CD4-positive, alpha-beta T cell (primary cell): Measurements from ENCODE around the gene GPNMB. TPM values are rescaled to one million over a fixed set of nuclear protein-coding genes. Genes with fewer than 3 reads are reported as not detected.
A peak's percentile ranks its signal among the peaks of the same experiment; 100 is the strongest.

Source experiments
- ATAC-seq: fragments of 200-7000 bp; cut with Tn5 transposase; one replicate; pipeline ENCODE4 v1.10.0; 2022; ENCODE audit warnings: mild to moderate bottlenecking; ENCODE audit not compliant: poor library complexity
- CTCF ChIA-PET: fragments of 350-600 bp; sonication (Branson Sonifier 250); formaldehyde crosslinking; loops from one replicate; lab custom pipeline; 2021; ENCODE audit warnings: antibody characterized with exemption, inconsistent platforms; lab: Charles Lee
- POLR2A ChIA-PET: fragments of 350-600 bp; sonication (Branson Sonifier 250); formaldehyde crosslinking; loops from one replicate; lab custom pipeline; 2021; ENCODE audit warnings: antibody characterized with exemption, inconsistent platforms; lab: Charles Lee
- DNase-seq, 14 experiments: peaks; one replicate each; pipeline ENCODE4 v3.0.0-alpha.2; 2013 to 2020; ENCODE audit warnings: mixed read lengths in 2 of 14
- H3K27ac ChIP-seq, 2 donors: one replicate each; pipeline versions ENCODE4 v1.5.1 to v1.7.0; 2013; ENCODE audit warnings: low read length in 2 of 2, low read depth in 1 of 2, mild to moderate bottlenecking in 1 of 2
- H3K27me3 ChIP-seq, 2 experiments: 1 replicate in 1 of 2; 2 replicates in 1 of 2; pipeline versions ENCODE4 v1.6.1 to v1.7.0; 2013; ENCODE audit warnings: low read length in 2 of 2, control low read depth in 1 of 2, mild to moderate bottlenecking in 1 of 2, moderate library complexity in 1 of 2; ENCODE audit not compliant: insufficient read depth in 2 of 2, control insufficient read depth in 1 of 2
- H3K36me3 ChIP-seq: one replicate; pipeline ENCODE4 v1.6.1; 2013; ENCODE audit warnings: low read length, control low read depth; ENCODE audit not compliant: insufficient read depth
- H3K4me1 ChIP-seq: one replicate; pipeline ENCODE4 v1.6.1; 2013; ENCODE audit warnings: low read length, control low read depth; ENCODE audit not compliant: insufficient read depth
- H3K4me3 ChIP-seq: one replicate; pipeline ENCODE4 v1.5.1; 2013; ENCODE audit warnings: mild to moderate bottlenecking, low read length, moderate library complexity
- H3K9me3 ChIP-seq, 2 experiments: 1 replicate in 1 of 2; 2 replicates in 1 of 2; pipeline versions ENCODE4 v1.6.1 to v1.7.0; 2013; ENCODE audit warnings: low read length in 2 of 2, mild to moderate bottlenecking in 2 of 2, control low read depth in 1 of 2, moderate library complexity in 1 of 2; ENCODE audit not compliant: control insufficient read depth in 1 of 2, insufficient read depth in 1 of 2
- H3K27ac Mint-ChIP-seq: one replicate; pipeline ENCODE4 v1.8.0; 2020; ENCODE audit warnings: mixed read lengths
- H3K27me3 Mint-ChIP-seq: one replicate; pipeline ENCODE4 v1.8.0; 2021; ENCODE audit warnings: mixed read lengths
- H3K36me3 Mint-ChIP-seq: one replicate; pipeline ENCODE4 v1.8.0; 2021; ENCODE audit warnings: low read depth, mixed read lengths
- H3K4me1 Mint-ChIP-seq: one replicate; pipeline ENCODE4 v1.8.0; 2021; ENCODE audit warnings: low read depth, mixed read lengths
- H3K4me3 Mint-ChIP-seq: one replicate; pipeline ENCODE4 v1.8.0; 2020; ENCODE audit warnings: mild to moderate bottlenecking, mixed read lengths
- H3K9me3 Mint-ChIP-seq: one replicate; pipeline ENCODE4 v1.8.0; 2020; ENCODE audit warnings: mixed read lengths
- CTCF ChIP-seq: fragments of 200-600 bp; IDR thresholded peaks from one replicate; pipeline ENCODE4 v1.8.0; 2022; ENCODE audit warnings: antibody characterized with exemption, mild to moderate bottlenecking
- intact Hi-C, 2 experiments: fragments of 100-400 bp; cut with DNase I in 1 of 2; cut with micrococcal nuclease in 1 of 2; formaldehyde crosslinking; loops; one replicate each; pipeline versions ENCODE4 v1.15.1 to v1.9.0; 2023 to 2025; cut with DNase I, micrococcal nuclease
- total RNA-seq, 174 experiments: library from RNA in 2 of 174; stranded (reverse) in 2 of 174; gene quantifications; one replicate each; pipeline ENCODE4 v1.2.3 and lab custom pipeline; 2021 to 2026

GPNMB gene
- total RNA-seq, 2 experiments from 2014 or later, result not detected

GRCh38 chr7:23230641-23231101 lies 15.9 kb upstream of the GPNMB start:
- H3K4me3 Mint-ChIP-seq, result no peak overlapping the region
- intact Hi-C loops, result no loop called here
- H3K27ac ChIP-seq, result no peak overlapping the region
- H3K27me3 Mint-ChIP-seq, result no peaks in the 10 kb centered on the region
- H3K4me1 Mint-ChIP-seq, result no peaks in the 10 kb centered on the region
- no peaks in the 10 kb centered on the region for H3K36me3 ChIP-seq
- H3K36me3 Mint-ChIP-seq, result no peaks in the 10 kb centered on the region
- POLR2A ChIA-PET, result no interaction called here
- no peaks in the 10 kb centered on the region for H3K27me3 ChIP-seq
- TF ChIP-seq CTCF, result no peak
- H3K9me3 ChIP-seq, result no peaks in the 10 kb centered on the region
- no peak overlapping the region for H3K4me3 ChIP-seq
- CTCF ChIA-PET, result interaction anchor here (0.6 kb wide), 1 partner anchor 106 kb away, joined by 3 read pairs; no protein-coding TSS in a partner anchor
- H3K27ac Mint-ChIP-seq, result no peak overlapping the region
- H3K9me3 Mint-ChIP-seq, result no peaks in the 10 kb centered on the region
- no peak for DNase-seq
- ATAC-seq, result no peak
- H3K4me1 ChIP-seq, result peaks cover 3% of the 10 kb centered on the region

DNA sequence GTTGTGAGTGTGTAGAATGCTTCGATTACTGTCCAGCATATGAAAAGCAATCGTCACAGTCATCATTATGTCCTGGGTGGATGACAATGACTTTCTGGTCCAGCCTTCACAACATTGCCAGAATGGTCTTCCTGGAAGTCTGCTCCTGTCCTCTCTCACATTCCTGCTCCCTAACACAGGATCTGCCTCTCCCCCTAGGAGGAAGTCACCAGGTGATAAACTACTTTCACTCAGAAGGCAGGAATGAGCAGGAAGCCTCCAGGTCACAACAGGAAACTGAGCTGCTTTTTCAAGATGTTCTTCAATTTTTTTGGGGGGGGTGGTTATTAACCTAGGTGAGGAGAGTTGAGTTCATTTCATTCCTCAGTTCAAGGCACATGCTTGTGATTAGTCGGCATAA lies 13.6 kb upstream of the GPNMB start:
- intact Hi-C loops, result no loop called here
- H3K4me1 ChIP-seq, result peaks cover 3% of the 10 kb centered on the region
- H3K27ac ChIP-seq, result no peak overlapping the region
- H3K36me3 ChIP-seq, result no peaks in the 10 kb centered on the region
- CTCF ChIA-PET, result no interaction called here
- Mint-ChIP-seq H3K36me3 (no peaks in the 10 kb centered on the region), H3K4me3 (no peak overlapping the region), H3K27ac (no peak overlapping the region), H3K27me3 (no peaks in the 10 kb centered on the region), H3K9me3 (no peaks in the 10 kb centered on the region), H3K4me1 (no peaks in the 10 kb centered on the region)
- no peaks in the 10 kb centered on the region for H3K27me3 ChIP-seq
- no peak for ATAC-seq
- no peaks in the 10 kb centered on the region for H3K9me3 ChIP-seq
- TF ChIP-seq CTCF, result no peak
- no peak for DNase-seq
- POLR2A ChIA-PET, result no interaction called here
- no peak overlapping the region for H3K4me3 ChIP-seq

- H3K4me3 ChIP-seq, result no peak overlapping the region
- ChIA-PET CTCF (no interaction called here), POLR2A (no interaction called here)
- Mint-ChIP-seq H3K4me3 (no peak overlapping the region), H3K9me3 (no peaks in the 10 kb centered on the region), H3K4me1 (no peaks in the 10 kb centered on the region), H3K27ac (no peak overlapping the region), H3K36me3 (no peaks in the 10 kb centered on the region), H3K27me3 (no peaks in the 10 kb centered on the region)
- ATAC-seq (no peak), DNase-seq (peak in 1 of 14 experiments; percentile 9)
- no peak for TF ChIP-seq CTCF
- H3K27me3 ChIP-seq, result no peaks in the 10 kb centered on the region
- H3K4me1 ChIP-seq, result peaks cover 3% of the 10 kb centered on the region
- H3K36me3 ChIP-seq, result no peaks in the 10 kb centered on the region
- H3K27ac ChIP-seq, result no peak overlapping the region
- intact Hi-C loops, result no loop called here
- no peaks in the 10 kb centered on the region for H3K9me3 ChIP-seq
Observed at GRCh38 chr7:23234569-23235296, 11.8 kb upstream of the GPNMB start.
